OCI-LY1 (cell line): ENCODE data around the gene CDH4.

ENCODE experiments used
- EZH2 ChIP-seq: fragments of 200-600 bp; sonication (generic), shearing (Covaris generic); IDR thresholded peaks from 2 replicates; pipeline ENCODE4 v1.8.0; 2017; ENCODE audit warnings: borderline replicate concordance, mixed run types, mild to moderate bottlenecking, antibody characterized with exemption, low read length, moderate library complexity, mixed read lengths
- TF ChIP-seq, protein P1 (sequence below): fragments of 200-600 bp; sonication (generic), shearing (Covaris generic); IDR thresholded peaks from 2 replicates; pipeline ENCODE4 v1.5.1; 2017; ENCODE audit warnings: mild to moderate bottlenecking, antibody characterized with exemption, low read length, moderate library complexity, mixed read lengths

DNA sequence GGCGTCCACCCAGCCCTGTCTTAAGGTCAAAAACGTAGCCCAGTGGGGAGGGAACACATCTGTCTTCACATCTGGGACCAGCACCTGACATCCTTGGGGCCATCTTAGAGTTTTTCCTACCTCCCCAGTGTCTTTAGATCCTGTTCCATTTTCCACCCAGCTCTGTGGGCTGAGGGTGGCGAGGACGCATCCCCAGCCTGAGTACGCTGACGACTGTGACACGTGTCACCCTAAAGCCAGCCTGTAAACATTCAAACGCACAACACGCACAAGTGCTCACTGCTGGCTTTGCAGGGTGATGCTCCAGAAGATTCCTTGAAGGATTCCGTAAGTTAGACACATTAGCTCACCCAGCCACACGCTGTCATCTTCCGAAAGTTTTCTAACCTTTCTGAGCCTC is 597.8 kb downstream of the CDH4 start:
- TF ChIP-seq, protein P1, sequence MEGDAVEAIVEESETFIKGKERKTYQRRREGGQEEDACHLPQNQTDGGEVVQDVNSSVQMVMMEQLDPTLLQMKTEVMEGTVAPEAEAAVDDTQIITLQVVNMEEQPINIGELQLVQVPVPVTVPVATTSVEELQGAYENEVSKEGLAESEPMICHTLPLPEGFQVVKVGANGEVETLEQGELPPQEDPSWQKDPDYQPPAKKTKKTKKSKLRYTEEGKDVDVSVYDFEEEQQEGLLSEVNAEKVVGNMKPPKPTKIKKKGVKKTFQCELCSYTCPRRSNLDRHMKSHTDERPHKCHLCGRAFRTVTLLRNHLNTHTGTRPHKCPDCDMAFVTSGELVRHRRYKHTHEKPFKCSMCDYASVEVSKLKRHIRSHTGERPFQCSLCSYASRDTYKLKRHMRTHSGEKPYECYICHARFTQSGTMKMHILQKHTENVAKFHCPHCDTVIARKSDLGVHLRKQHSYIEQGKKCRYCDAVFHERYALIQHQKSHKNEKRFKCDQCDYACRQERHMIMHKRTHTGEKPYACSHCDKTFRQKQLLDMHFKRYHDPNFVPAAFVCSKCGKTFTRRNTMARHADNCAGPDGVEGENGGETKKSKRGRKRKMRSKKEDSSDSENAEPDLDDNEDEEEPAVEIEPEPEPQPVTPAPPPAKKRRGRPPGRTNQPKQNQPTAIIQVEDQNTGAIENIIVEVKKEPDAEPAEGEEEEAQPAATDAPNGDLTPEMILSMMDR: no peak
- TF ChIP-seq EZH2: no peak
